HG03066 (cell line): ENCODE data around the gene MYT1.
A peak's percentile ranks its signal among the peaks of the same experiment; 100 is the strongest.
"Not testable (repeated sequence)": the region's sequence is repeated elsewhere in the genome, so short reads cannot be mapped to it uniquely, and the experiment has no call there.

Experiments used
- ATAC-seq: cut with Tn5 transposase; IDR thresholded peaks from one replicate; pipeline ENCODE4 v1.9.1; 2021; ENCODE audit warnings: low read depth; ENCODE audit not compliant: unreplicated experiment

Gene MYT1

DNA sequence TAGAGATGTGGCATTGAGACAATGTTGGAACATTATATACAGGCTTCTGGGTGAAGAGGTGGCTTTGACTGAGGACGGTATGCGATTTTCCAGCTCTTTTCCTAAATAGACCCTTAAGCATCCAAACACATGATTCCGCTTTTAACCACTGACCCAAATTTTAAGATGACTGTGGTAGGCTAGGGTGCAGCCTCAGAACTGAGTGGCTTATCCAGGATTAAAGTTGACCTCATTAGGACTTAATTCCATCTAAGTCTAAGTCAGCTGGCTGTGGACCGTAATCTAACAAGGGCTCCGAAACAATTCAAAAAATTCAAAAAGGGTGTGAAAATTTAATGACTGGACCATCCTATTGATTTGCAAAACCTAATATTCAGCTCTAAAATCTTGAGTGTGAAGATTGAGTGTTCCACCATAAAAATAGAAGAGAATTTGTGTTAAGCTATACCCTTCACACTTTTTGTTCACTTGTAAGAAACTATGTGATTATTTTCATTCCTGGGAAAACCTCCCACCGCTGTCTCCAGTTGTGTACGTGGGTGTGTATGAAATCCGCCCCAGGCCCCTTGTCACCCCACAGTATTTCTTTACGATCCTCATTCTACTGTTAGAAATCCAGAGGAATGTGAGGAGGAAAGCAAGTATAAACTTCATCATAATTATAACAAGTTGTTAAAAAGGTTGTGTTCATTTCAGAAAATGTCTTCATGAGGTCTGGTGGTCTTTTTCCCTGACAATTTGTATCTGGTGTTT is 94.0 kb downstream of the MYT1 start:
- ATAC-seq: no peak

DNA sequence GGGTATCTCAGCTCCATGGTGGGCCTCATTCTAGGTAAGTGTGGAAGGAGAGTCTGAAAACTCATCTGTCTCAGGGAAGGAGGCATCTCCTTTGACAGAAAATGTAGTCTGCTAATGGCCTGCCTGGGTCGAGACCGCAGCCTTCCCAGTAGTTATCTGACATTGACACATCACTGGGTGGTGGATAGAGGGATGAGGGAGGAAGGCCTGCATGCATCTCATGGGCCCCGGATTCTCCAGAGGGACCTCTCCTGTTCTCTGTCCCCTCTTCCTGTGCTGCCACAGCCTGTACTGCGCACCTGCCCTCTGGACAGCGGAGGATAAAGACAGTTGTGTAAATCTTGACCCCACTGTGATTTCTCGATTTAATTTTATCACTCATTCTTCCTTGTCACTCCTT is 96.0 kb downstream of the MYT1 start:
- ATAC-seq: no peak

DNA sequence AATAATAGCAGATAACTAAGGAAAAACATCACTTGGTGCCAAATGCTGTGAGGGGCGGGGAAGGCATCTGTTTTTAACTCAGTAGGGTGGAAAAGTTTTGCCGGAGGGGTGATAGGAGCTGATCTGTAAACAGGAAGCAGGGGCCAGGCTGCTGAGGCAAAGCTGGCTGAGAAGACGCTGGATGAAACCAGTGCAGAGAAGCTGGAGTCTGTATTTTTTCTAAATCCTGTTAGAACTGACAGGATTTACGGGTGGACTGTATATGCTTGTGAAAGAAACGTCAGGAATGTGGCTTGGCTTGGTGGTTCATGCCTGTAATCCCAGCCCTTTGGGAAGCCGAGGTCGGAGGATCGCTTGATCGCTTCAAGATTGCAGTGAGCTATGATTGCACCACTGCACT is 96.9 kb downstream of the MYT1 start:
- no peak for ATAC-seq

DNA sequence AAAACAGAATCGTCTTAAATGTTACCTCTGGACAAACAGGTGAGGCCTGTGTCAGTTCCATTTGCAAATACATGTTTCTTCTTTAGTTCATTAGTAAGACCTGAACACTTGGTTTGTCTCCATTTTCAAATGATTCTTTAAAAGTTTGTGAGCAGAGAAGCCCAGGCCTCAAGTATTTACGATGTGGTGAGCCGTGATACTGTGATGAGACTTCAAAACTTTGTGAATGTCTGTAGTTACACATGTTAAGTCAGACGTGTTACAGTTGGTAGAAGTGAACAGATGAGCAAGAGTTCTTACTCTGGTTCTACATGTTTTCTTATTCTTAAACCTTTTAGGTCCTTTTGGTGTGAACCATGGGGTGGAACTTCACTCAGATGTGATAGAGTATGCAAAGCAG is 99.8 kb downstream of the MYT1 start:
- no peak for ATAC-seq

DNA sequence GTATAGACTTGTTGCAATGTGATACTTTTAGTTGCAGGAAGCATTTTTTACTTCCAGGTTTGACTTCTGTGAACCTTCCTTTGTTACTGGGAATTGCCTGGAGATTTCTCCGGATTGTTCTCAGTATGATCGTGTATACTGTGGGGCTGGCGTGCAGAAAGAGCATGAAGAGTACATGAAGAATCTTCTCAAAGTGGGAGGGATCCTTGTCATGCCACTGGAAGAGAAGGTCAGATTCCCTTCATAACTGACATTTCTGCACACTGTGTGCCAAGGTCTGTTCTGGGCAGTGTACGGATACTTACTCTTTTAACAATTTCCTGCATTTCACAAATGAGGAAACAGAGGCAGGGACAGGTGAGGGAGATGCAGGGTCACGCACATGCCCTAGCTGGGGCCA is 100.9 kb downstream of the MYT1 start:
- ATAC-seq: no peak

DNA sequence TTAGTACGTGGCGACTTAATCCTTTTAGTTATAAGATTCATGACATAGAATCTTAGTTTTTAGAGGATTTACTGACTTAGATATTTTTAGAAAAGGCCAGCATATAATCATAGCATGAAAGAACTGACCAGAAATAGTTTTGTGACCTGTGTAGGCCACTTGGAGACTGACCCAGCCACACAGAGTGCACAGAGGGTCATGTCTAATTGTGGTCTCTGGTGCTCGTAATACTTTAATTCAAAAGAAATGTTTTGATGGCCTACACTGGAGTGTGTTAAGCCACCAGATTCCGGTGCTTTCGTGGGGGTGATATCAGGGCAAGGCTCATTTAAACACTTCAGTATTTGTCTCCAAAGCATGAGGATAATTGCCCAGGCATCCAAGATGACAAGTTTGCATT is 102.7 kb downstream of the MYT1 start:
- no peak for ATAC-seq

DNA sequence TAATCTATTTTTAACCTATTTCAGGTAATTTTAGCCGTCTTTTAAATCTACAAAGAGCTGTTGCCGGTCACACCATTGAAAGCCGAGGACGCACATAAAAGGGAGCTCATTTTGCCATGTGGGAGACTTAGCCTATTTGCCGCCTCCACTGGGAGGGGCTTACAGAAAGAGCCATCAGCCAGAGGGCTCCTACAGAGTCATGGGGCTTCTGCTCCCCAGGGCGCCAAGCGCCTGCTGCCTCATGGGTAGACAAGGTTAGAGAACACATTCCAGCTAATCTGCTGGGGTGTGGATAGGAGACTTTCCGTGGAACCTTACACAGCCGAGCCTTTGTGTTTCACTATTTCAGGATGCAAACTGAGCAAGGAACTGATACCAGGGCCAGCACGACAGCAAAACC is 103.9 kb downstream of the MYT1 start:
- no peak for ATAC-seq

DNA sequence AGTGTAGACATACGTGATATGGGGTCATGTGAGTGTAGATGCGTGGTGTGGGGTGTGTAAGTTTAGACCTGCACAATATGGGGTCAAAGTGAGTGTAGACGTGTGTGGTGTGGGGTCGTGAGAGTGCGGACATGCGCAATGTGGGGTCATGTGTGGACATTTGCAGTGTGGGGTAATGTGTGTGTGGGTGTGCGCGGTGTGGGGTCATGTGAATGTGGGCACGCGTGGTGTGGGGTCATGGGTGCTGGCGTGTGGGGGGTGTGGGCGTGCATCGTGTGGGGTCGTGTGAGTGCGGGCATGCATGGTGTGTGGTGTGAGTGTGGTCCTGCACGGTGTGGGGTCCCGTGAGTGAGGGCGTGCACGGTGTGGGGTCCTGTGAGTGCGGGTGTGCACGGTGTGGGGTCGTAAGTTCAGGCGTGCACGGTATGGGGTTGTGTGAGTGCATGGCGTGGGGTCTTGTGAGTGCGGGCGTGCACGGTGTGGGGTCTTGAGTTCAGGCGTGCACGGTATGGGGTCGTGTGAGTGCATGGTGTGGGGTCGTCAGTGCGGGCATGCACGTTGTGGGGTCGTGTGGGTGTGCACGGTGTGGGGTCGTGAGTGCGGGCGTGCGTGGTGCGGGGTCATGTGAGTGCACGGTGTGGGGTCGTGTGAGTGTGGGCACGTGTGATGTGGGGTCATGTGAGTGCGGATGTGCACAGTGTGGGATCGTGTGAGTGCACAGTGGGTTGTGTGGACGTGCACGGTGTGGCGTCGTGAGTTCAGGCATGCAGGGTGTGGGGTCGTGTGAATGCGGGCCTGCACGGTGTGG is 105.6 kb downstream of the MYT1 start:
- ATAC-seq: no peak

DNA sequence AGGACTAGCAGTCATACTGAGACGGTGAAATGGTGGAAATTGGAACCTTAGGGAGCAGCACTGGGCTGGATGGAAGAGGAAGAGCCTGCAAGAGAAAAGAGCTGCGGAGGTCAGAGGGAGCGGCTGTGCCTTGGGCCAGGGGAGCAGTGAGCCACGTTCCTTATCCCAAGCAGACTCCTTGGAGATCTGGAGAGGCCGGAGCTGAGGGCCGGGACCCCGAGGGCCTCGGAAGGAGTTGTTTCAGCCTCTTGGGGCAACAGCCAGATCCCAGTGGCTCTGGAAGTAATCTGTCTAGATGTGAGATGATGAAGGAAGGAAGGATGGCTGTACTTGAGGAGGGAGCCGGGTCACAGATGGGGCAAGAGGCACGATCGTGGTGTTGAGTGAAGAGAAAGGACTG is 107.4 kb downstream of the MYT1 start:
- no peak for ATAC-seq

DNA sequence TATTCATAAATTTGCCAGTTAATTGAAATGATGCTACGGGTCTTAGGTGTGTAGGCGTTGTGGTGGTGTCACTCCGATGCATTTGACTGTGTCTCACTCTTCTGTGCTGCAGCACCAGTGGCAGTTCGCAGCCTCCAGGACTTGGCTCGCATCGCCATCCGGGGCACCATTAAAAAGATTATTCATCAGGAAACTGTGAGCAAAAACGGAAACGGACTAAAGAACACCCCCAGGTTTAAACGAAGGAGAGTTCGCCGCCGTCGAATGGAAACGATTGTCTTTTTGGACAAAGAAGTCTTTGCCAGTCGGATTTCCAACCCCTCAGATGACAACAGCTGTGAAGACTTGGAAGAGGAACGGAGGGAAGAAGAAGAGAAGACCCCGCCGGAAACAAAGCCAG is 108.9 kb downstream of the MYT1 start:
- ATAC-seq: no peak

DNA sequence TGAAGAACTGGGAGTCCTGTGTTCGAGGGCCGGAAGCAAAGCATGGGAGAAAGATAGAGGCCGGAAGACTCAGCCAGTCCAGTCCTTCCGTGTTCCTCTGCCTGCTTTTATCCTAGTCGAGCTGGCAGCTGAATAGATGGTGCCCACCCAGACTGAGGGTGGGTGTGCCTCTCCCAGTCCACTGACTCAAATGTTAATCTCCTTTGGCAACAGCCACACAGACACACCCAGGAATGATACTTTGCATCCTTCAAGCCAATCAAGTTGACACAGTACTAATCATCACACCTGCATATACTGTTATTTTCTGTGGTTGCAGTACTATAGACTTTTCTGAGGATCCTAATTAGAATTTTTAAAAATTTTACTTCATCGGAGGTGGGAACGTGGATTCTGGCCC is 112.6 kb downstream of the MYT1 start:
- ATAC-seq: no peak

DNA sequence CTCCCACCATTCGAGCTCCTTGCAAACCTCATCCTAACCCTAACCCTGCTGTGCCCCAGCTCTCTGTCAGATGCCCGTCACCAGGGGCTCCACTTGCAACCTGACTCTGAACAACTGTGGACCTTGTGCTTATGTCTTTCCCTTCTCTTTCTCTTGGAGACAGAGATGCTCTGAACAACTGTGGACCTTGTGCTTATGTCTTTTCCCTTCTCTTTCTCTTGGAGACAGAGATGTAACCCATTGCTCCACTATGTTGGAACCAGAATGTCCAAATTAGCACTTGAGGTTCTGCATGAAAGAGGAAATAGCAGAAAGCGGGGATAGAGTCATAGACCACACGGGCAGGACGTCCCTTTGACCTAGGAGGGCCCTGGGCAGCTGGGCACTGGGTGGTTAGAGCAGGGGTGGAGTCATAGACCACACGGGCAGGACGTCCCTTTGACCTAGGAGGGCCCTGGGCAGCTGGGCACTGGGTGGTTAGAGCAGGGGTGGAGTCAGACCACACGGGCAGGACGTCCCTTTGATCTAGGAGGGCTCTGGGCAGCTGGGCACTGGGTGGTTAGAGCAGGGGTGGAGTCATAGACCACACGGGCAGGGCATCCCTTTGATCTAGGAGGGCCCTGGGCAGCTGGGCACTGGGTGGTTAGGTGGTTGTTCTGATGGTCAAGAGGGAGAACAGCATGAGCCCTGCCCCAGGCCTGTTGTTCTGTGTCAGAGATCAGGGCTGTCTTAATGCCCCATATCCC is 113.5 kb downstream of the MYT1 start:
- no peak for ATAC-seq

DNA sequence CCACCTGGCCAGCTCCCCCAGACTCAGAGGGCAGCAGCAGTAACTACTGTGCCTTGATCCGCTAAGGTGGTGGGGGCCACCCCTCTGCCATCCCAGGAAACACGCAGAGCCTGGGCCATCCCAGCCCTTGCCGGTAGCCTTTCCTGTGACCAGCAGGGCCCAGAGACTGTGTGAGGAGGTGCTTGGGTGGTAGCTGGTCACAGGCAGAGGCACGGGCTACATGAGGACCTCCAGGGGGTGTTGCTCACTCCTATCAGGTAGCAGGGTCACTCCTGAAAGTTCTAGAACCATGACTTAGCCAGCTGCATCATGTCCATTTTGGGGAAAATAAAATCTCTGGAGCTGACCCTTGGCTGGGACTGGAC is 114.0 kb downstream of the MYT1 start:
- no peak for ATAC-seq

DNA sequence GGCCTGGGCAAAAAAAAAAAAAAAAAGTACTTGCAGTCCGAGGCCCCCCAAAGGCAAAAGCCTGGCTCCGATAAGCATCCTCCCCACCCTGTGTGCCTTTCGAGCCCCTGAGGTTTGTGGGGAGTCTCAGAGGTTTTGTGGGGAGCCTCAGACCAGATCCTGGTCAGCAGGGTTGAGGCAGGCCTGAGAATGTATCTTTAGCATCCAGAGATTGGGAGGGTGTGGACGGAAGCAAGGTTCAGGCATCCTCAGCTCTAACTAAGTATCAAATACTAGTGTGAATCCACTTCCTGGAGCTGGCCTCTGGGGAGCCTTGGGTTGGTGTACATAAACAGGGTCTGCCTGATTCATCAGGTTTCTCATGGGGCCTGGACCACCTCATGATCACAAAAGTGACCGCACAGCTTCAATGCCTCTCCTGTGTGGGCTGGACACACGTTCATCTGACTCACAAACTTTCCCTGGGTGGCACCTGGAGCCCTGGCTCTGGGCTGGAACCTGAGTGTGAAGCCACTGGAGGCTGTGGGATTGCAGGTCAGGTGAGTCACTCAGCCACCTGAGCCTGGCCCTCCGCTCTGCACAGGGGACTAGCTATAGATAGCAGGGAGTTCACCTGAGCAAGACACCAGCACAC is 115.7 kb downstream of the MYT1 start:
- no peak for ATAC-seq

DNA sequence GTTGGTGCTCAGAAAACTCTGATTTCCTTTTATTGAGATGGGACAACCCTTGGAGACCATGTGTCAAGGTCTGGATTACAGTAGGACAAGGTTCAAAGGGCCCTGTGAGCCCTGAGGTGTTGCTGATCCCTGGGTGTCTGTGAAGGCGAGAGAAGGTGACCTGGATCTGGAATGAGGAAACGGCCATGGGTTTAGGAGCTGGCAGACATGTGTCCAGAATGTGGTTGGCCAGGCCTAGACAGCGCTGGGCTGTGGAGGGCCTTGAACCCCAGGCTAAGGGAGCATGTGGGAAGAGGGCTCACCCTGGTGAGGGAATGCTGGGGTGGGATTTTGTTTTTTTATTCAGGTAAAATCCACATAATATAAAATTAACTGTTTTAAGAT is 116.2 kb downstream of the MYT1 start:
- no peak for ATAC-seq

DNA sequence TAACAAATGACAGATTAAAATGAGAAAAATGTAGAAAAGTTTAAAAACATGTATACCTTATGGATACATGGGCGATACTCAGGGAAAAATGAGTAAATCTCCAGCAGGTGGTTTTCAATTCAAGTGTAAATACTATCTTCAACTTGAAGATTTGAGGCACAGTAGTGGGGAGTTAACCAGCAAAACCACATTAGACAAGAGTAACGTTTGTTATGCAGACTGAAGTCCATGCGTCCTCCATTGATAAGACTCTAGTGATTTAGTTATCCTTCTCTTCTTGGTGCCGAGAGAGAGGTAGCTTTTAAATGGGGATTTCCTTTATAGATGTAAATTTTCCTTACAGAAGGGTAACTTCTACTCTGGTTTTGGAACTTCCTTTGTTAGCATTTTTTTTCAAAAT is 119.4 kb downstream of the MYT1 start:
- no peak for ATAC-seq

DNA sequence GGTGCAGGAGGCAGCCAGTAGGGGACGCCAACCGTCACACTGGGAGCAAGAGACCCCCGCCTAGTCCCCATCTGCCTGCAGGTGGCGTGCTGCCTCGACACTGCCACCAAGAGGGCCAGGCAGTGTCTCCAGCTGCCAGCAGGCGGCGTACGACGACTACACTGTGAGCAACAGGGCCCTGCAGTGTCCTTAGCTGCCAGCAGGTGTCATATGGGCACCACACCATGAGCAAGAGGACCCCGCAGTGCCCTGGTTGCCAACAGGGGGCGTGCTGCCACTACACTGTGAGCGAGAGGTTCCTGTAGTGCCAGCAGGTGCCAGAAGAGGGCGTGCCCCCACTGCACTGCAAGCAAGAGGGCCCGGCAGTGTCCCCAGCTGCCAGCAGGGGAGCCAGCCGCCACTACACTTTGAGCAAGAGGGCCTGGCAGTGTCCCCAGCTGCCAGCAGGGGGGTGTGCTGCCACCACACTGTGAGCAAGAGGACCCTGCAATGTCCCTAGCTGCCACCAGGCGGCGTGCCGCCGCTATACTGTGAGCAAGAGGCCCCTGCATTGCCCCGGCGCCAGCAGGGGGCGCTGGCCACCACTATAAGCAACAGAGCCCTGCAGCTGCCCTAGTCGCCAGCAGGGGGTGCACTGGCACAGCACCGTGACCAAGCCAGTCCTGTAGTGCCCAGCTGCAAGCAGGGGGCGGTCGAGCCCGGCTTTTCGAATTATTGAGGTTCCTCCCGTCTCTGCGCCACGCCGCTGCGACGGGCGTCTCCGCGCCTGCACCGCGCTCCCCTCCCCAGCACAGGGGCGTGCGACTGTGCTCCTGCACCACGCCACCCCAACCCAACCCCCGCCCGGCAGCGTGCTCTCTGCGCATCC is 121.6 kb downstream of the MYT1 start:
- peak; percentile 88 for ATAC-seq

DNA sequence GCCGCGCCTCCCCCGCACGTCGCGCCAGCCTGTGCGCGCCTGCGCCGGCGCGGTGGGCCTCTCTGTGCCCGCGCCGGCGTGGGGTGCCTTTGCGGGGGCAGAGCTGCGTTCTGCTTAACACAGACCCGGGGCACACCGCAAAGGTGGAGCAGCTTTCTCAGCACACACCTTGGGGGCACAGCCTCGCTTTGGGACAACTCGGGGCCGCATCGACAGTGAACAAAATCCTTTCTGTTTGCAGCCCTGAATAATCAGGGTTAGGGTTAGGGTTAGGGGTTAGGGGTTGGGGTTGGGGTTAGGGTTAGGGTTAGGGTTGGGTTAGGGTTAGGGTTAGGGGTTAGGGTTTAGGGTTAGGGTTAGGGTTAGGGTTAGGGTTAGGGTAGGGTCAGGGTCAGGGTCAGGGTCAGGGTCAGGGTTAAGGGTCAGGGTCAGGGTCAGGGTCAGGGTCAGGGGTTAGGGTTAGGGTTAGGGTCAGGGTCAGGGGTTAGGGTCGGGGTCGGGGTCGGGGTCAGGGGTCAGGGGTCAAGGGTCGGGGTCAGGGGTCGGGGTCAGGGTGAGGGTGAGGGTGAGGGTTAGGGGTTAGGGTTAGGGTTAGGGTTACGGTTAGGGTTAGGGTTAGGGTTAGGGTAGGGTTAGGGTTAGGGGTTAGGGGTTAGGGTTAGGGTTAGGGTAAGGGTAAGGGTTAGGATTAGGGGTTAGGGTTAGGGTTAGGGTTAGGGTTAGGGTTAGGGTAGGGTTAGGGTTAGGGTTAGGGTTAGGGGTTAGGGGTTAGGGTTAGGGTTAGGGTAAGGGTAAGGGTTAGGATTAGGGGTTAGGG is 122.4 kb downstream of the MYT1 start:
- ATAC-seq: not testable (repeated sequence)

DNA sequence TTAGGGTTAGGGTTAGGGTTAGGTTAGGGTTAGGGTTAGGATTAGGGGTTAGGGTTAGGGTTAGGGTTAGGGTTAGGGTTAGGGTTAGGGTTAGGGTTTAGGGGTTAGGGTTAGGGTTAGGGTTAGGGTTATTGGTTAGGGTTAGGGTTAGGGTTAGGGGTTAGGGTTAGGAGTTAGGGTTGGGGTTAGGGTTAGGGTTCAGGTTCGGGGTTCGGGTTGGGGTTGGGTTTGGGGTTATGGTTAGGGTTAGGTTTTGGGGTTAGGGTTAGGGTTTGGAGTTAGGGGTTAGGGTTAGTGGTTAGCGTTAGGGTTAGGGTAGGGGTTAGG is 123.0 kb downstream of the MYT1 start:
- not testable (repeated sequence) for ATAC-seq
